GM19455 (cell line): ENCODE data around the gene TRAPPC12.
A peak's percentile ranks its signal among the peaks of the same experiment; 100 is the strongest.
"Not testable (repeated sequence)": the region's sequence is repeated elsewhere in the genome, so short reads cannot be mapped to it uniquely, and the experiment has no call there.

Experiments used
- ATAC-seq: cut with Tn5 transposase; IDR thresholded peaks from one replicate; pipeline ENCODE4 v1.9.1; 2021; ENCODE audit not compliant: unreplicated experiment

TRAPPC12 gene

GRCh38 chr2:3451926-3452671 is 72.6 kb downstream of the TRAPPC12 start:
- no peak for ATAC-seq

- no peak for ATAC-seq
These were observed 73.9 kb downstream of the TRAPPC12 start for GRCh38 chr2:3453190-3453999.

- not testable (repeated sequence) for ATAC-seq
These were observed 74.5 kb downstream of the TRAPPC12 start for GRCh38 chr2:3454005-3454404.

- no peak for ATAC-seq
These were observed 75.3 kb downstream of the TRAPPC12 start for GRCh38 chr2:3454802-3455201.

- no peak for ATAC-seq
These were observed 76.6 kb downstream of the TRAPPC12 start for GRCh38 chr2:3456125-3456524.

GRCh38 chr2:3457524-3458395 is 78.3 kb downstream of the TRAPPC12 start:
- ATAC-seq: no peak

GRCh38 chr2:3458396-3459184 is 79.1 kb downstream of the TRAPPC12 start:
- ATAC-seq: no peak

- no peak for ATAC-seq
These were observed 79.9 kb downstream of the TRAPPC12 start for GRCh38 chr2:3459185-3460015.

- no peak for ATAC-seq
These were observed 80.7 kb downstream of the TRAPPC12 start for GRCh38 chr2:3460156-3460555.

GRCh38 chr2:3460831-3461800 is 81.6 kb downstream of the TRAPPC12 start:
- ATAC-seq: no peak

- peak; percentile 59 for ATAC-seq
These were observed 82.5 kb downstream of the TRAPPC12 start for GRCh38 chr2:3461801-3462492.

- ATAC-seq: peak; percentile 8
These were observed 83.1 kb downstream of the TRAPPC12 start for GRCh38 chr2:3462493-3463104.

- no peak for ATAC-seq
These were observed 83.8 kb downstream of the TRAPPC12 start for GRCh38 chr2:3463186-3463835.

GRCh38 chr2:3463944-3464343 is 84.5 kb downstream of the TRAPPC12 start:
- ATAC-seq: no peak

GRCh38 chr2:3464401-3465005 is 85.0 kb downstream of the TRAPPC12 start:
- ATAC-seq: no peak

GRCh38 chr2:3465328-3465727 is 85.8 kb downstream of the TRAPPC12 start:
- no peak for ATAC-seq
